DND-41 (cell line): ENCODE data around the gene TXNRD1.

Source experiments
- CTCF ChIP-seq: IDR thresholded peaks from 2 replicates; pipeline ENCODE4 v1.5.1; 2012; ENCODE audit warnings: borderline replicate concordance, low read length, moderate library complexity, mild to moderate bottlenecking; ENCODE audit not compliant: poor library complexity, severe bottlenecking; ENCODE audit errors: extremely low read depth
- EZH2 ChIP-seq: IDR thresholded peaks from 3 replicates; pipeline ENCODE4 v1.6.1; 2012; ENCODE audit warnings: borderline replicate concordance, low read depth, mild to moderate bottlenecking, moderate library complexity, low read length, inconsistent platforms; ENCODE audit not compliant: severe bottlenecking

GRCh38 chr12:104350211-104351056 is 134.9 kb downstream of the TXNRD1 start:
- TF ChIP-seq CTCF (no peak), EZH2 (no peak)
